Measurements from ENCODE around the gene CEP164. TPM values are rescaled to one million over a fixed set of nuclear protein-coding genes. Genes with fewer than 3 reads are reported as not detected.

Gene CEP164
- total RNA-seq, 2 experiments from 2014 or later: 33.0 to 36.7 TPM

GRCh38 chr11:117457031-117457785, 129.6 kb downstream of the CEP164 start:
- ATAC-seq (ENCODE audit: poor library complexity): no peak
- peaks cover 0 to 3% of the 10 kb centered on the region in 2 experiments for H3K9me3 ChIP-seq (ENCODE audit: control insufficient read depth in 1 of 2, insufficient read depth in 1 of 2, low read length in 2 of 2)
- intact Hi-C loops (cut with DNase I, micrococcal nuclease): no loop called here
- no peaks in the 10 kb centered on the region for H3K36me3 ChIP-seq (ENCODE audit: insufficient read depth, low read length)
- ChIA-PET POLR2A (no interaction called here), CTCF (no interaction called here)
- no peak overlapping the region for H3K27ac ChIP-seq (ENCODE audit: low read depth in 1 of 2, low read length in 2 of 2)
- DNase-seq: no peak
- H3K4me3 Mint-ChIP-seq: no peak overlapping the region
- TF ChIP-seq, protein P1, sequence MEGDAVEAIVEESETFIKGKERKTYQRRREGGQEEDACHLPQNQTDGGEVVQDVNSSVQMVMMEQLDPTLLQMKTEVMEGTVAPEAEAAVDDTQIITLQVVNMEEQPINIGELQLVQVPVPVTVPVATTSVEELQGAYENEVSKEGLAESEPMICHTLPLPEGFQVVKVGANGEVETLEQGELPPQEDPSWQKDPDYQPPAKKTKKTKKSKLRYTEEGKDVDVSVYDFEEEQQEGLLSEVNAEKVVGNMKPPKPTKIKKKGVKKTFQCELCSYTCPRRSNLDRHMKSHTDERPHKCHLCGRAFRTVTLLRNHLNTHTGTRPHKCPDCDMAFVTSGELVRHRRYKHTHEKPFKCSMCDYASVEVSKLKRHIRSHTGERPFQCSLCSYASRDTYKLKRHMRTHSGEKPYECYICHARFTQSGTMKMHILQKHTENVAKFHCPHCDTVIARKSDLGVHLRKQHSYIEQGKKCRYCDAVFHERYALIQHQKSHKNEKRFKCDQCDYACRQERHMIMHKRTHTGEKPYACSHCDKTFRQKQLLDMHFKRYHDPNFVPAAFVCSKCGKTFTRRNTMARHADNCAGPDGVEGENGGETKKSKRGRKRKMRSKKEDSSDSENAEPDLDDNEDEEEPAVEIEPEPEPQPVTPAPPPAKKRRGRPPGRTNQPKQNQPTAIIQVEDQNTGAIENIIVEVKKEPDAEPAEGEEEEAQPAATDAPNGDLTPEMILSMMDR (IDR thresholded peaks at IDR 0.05): no peak
- H3K36me3 Mint-ChIP-seq (ENCODE audit: low read depth): no peaks in the 10 kb centered on the region
- H3K27me3 ChIP-seq (ENCODE audit: control insufficient read depth in 1 of 2, insufficient read depth in 2 of 2, low read length in 2 of 2): no peaks in the 10 kb centered on the region
- peaks cover 4% of the 10 kb centered on the region for H3K9me3 Mint-ChIP-seq
- H3K4me3 ChIP-seq (ENCODE audit: low read length): no peak overlapping the region
- H3K27ac Mint-ChIP-seq: no peak overlapping the region
- H3K4me1 Mint-ChIP-seq (ENCODE audit: low read depth): no peaks in the 10 kb centered on the region
- no peaks in the 10 kb centered on the region for H3K27me3 Mint-ChIP-seq
- H3K4me1 ChIP-seq (ENCODE audit: insufficient read depth, low read length): no peaks in the 10 kb centered on the region

DNA sequence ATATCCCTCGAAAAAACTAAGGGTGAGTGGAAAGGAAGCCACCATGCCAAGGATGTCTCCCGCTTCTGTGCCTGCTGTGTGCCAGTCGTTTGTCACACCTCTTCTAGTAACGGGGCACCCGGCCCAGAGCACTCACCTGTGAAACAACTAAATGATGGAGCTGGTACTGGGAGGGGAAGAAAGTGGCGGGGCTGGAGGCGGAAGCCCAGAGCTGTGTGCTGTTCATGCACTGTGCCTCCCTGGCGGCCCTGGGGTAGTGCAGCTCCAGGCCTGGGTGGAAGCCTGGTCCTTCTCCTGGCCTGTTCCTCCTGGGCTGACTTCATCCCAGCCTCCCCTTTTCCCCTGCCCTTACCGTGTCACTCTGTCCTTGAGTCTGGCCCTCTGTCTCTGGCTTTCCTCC, 130.2 kb downstream of the CEP164 start:
- H3K4me1 ChIP-seq (ENCODE audit: insufficient read depth, low read length): no peaks in the 10 kb centered on the region
- Mint-ChIP-seq H3K36me3 (ENCODE audit: low read depth) (no peaks in the 10 kb centered on the region), H3K4me3 (no peak overlapping the region), H3K27ac (no peak overlapping the region), H3K27me3 (no peaks in the 10 kb centered on the region), H3K9me3 (peaks cover 4% of the 10 kb centered on the region), H3K4me1 (ENCODE audit: low read depth) (no peaks in the 10 kb centered on the region)
- ChIA-PET POLR2A (no interaction called here), CTCF (no interaction called here)
- peaks cover 0 to 3% of the 10 kb centered on the region in 2 experiments for H3K9me3 ChIP-seq (ENCODE audit: control insufficient read depth in 1 of 2, insufficient read depth in 1 of 2, low read length in 2 of 2)
- H3K36me3 ChIP-seq (ENCODE audit: insufficient read depth, low read length): no peaks in the 10 kb centered on the region
- H3K27ac ChIP-seq (ENCODE audit: low read depth in 1 of 2, low read length in 2 of 2): no peak overlapping the region
- intact Hi-C loops (cut with DNase I, micrococcal nuclease): no loop called here
- ATAC-seq (ENCODE audit: poor library complexity): no peak
- H3K4me3 ChIP-seq (ENCODE audit: low read length): no peak overlapping the region
- DNase-seq: no peak
- no peaks in the 10 kb centered on the region for H3K27me3 ChIP-seq (ENCODE audit: control insufficient read depth in 1 of 2, insufficient read depth in 2 of 2, low read length in 2 of 2)
- TF ChIP-seq, protein P1 (IDR thresholded peaks at IDR 0.05): no peak

DNA sequence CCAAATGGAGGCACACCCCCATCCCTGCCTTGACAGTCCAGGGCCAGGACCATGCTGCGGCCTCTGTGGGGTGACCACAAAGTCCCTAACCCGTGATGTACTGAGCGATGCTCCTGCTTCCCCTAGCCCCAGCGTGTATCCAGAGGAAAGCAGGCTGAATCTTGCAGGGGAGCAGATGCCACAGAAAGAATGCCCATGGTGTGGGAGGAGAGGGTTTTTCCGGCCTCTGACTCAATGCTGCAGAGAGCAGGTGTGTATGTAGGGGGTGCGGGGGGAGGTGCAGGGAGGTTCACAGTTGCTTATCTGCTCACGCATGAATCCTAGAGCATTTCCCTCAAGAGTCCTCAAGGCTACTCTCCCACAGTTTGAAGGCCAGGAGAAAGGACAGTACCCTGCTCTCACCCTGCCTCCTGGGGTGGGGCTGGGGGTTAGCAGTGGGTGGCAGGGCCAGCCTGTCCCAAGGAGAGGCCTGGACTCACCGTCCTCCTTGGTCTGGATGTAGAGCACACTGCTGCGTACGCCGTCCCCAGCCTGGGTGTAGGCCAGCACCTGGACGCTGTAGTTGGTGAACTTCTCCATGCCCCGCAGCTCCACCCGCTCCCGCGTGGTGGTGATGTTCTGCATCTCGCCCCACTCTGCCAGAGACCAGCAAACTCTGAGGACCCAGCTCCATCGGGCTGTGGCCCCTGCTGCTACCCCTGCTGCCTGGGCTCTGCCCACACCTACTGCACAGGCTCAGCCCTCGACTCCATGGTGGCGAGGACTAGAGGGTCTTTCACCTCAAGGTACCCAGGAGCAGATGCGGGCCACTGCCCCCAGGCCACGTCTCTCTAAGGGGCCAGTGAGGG, 130.8 kb downstream of the CEP164 start:
- Mint-ChIP-seq H3K4me3 (no peak overlapping the region), H3K4me1 (ENCODE audit: low read depth) (no peaks in the 10 kb centered on the region), H3K27ac (no peak overlapping the region), H3K36me3 (ENCODE audit: low read depth) (no peaks in the 10 kb centered on the region), H3K9me3 (peaks cover 1% of the 10 kb centered on the region), H3K27me3 (no peaks in the 10 kb centered on the region)
- ChIA-PET POLR2A (no interaction called here), CTCF (no interaction called here)
- H3K4me1 ChIP-seq (ENCODE audit: insufficient read depth, low read length): no peaks in the 10 kb centered on the region
- DNase-seq: no peak
- ATAC-seq (ENCODE audit: poor library complexity): no peak
- intact Hi-C loops (cut with DNase I, micrococcal nuclease): no loop called here
- H3K9me3 ChIP-seq (ENCODE audit: control insufficient read depth in 1 of 2, insufficient read depth in 1 of 2, low read length in 2 of 2): peaks cover 0 to 3% of the 10 kb centered on the region in 2 experiments
- no peaks in the 10 kb centered on the region for H3K27me3 ChIP-seq (ENCODE audit: control insufficient read depth in 1 of 2, insufficient read depth in 2 of 2, low read length in 2 of 2)
- H3K4me3 ChIP-seq (ENCODE audit: low read length): no peak overlapping the region
- TF ChIP-seq, protein P1 (IDR thresholded peaks at IDR 0.05): no peak
- no peak overlapping the region for H3K27ac ChIP-seq (ENCODE audit: low read depth in 1 of 2, low read length in 2 of 2)
- no peaks in the 10 kb centered on the region for H3K36me3 ChIP-seq (ENCODE audit: insufficient read depth, low read length)
